ENCODE data around the gene CSKMT.
"Not testable (repeated sequence)": the region's sequence is repeated elsewhere in the genome, so short reads cannot be mapped to it uniquely, and the experiment has no call there.

Gene CSKMT

DNA sequence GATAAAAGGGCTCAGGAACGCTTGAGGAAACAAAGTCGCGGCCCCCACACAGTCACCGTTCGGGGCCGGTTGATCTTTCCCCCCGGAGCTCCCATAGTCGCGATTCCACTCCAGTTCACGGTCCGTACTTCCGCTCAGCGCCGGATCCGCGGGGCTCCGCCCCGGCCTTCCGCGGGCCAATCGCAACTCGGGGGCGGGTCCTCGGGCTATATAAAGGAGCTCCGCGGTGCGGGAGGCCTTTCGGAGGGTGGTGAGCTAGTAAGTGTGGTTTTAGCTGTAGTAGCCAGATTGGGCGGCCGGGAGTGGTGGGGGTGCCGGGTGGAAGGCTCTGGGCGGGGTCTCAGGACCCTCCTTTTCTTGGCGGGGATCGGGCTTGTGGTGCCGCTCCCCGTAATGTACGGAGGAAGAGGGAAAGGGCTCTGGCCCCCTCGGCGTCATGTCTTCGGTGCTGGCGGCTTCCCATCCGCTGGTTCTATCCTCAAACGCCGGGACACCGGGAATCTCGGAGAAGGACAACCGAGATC lies at the start of gene CSKMT, which contains the start of gene C11orf98:
CSKMT (plus strand) TSS at position 238 of the 524 bp plus-strand sequence. CDS start 568 bp downstream, outside the sequence.
C11orf98 (minus strand) TSS at position 136 of the 524 bp plus-strand sequence; CDS start at position 95, 41 bp downstream.
- peak; percentile 88 for DNase-seq

DNA sequence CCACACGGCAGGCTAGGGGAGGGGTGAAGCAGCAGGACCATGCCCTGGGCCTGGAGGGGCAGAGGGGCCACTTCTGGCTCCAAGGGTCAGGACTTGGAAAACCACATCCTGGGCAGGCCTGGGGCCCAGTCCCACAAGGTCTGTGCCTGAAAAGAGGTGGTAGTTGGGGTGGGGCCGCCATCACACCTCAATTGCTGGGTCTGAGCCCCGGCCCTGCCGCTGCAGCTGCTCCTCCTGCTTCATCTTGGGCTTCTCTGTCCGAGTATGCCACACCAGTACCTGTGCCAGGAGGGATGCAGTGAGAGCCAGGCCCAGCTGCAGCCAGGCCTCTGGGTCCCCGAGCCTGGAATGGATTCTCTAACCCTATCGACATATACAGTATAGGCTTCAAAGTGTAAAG lies 49.6 kb upstream of the CSKMT start:
- no peak for DNase-seq

GRCh38 chr11:62616957-62617356 lies 48.2 kb upstream of the CSKMT start:
- not testable (repeated sequence) for DNase-seq

DNA sequence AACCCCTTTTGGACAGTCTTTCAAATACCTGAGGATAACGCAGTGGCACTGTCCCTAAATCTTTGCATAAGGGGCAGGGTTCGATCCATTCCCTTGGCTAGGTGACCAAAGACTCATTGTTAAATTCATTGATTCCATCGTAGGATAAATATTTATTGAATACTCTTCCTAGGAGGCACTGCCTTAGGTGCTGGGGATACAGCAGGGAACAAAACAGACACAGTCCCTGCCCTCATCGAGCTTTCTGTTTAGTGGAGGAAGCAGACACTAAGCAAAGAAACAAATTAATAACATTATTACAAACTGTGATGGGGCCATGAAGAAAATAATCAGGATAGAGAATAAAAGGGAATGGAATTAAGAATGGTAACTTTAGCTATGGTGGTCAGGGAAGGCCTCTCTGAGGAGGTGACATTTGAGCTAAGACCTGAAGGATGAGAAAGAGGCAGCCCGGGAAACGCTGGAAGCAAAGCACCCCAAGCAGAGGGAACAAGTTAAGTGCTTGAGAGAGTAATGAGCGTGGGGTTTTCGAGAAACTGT lies 44.0 kb upstream of the CSKMT start:
- no peak for DNase-seq

DNA sequence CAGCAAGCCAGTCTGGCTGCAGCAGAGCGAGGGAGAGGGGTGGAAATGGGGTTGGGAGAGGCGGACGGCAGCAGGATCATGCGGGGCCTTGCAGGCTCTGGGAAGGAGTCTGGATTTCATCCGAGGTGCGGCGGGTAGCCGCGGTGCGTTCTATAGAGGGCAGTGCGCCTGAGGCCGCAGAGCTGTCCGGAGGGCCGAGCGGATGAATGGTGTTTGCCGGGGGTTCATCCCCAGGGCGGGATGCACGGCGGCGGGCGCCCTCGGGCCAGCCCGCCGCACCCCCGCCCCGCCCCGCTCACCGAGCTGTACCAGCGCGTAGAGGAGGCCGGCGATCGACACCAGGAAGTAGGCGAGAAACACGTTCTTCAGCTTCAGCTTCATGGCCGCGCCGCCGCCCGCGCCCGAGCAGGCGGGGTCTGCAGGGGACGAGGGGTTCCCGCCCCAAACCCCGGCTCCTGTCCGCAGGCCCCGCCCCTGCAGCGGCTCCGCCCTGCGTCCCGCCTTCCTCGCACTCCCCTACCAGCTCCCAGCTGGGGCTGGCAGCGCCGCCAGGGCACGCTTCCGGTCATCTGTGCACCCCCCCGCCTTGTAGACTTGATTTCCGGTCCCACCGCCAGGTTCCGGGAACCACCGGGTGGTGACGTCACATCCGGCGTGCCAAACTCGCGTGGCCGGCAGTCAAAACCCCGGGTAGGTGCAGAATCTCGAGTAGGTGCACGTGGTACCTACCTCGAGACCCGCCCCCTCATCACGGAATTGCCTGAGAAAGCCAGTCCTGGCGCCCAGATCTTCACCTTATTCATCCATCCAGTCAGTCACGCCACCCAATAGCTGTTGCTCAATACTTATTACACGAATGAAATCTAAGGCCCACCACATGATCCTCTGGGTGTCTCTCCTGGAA lies 43.3 kb upstream of the CSKMT start, which contains the start of gene B3GAT3:
B3GAT3 (minus strand) TSS at position 420 of the 904 bp plus-strand sequence; CDS start at position 381, 39 bp downstream.
- peak; percentile 93 for DNase-seq

- DNase-seq = no peak
These were observed 42.5 kb upstream of the CSKMT start for GRCh38 chr11:62622476-62623089.

- no peak for DNase-seq
These were observed 37.4 kb upstream of the CSKMT start for GRCh38 chr11:62627713-62628112.

GRCh38 chr11:62632492-62632891 lies 32.6 kb upstream of the CSKMT start:
- no peak for DNase-seq

DNA sequence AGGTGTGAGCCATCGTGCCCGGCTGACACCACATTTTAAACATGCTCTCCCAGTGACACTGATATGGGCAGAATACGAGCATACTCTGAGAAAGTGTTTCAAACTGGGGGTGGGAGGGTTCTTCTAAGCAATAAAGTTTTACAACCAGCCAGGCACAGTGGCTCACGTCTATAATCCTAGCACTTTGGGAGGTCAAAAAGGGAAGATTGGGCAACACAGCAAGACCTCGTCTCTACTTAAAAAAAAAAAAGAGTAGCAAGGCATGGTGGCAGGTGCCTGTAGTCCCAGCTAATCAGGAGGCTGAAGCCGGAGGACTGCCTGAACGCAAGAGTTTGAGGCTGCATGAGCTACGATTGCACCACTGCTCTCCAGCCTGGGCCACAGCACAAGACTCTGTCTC lies 20.9 kb upstream of the CSKMT start:
- DNase-seq = no peak

- no peak for DNase-seq
These were observed 19.5 kb upstream of the CSKMT start for GRCh38 chr11:62645671-62645945.

DNA sequence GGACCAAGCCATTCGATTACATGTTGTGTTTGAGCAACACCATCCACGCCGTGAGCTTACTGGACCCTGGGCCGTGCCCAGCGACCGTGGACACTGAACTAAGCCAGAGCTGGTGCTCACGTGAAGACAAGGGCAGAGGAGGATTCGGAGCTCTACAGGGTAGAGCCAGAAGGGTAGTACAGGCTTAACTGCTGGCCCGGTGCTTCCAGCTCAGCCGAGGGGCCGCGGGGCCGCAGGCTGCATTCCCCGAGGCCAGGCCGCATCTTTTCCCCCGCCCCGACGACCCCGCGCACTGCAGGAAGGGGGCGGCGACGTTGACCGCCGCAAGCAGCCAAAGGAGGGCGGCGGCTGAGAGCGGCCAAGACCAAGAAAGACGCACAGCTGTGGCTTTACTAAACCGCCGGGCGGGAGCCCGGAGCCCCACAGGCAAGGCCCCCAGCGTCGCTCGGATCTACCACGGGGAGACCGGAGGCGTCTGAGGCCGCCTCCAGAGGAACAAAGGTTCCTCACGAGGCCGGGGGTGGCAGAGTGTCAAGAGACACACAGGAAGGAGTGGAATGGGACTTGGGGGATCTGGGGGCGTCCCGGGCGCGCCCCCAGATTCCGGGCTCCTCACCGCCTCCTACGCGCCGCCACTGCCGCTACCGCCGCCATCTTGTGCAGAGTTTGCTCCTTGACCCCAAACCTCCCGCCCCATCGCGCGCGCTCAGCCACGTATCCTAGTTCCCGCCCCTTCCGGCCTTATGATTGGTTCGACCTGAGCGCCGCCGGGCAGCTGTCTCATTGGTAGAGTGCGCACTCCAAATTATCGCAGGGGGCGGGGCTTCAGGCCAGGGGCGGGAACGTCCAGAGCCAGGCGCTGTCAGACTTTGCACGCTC lies 18.9 kb upstream of the CSKMT start, which contains the start of gene GANAB:
GANAB (minus strand) TSS at position 668 of the 879 bp plus-strand sequence; CDS start at position 654, 14 bp downstream.
- DNase-seq = peak; percentile 95

DNA sequence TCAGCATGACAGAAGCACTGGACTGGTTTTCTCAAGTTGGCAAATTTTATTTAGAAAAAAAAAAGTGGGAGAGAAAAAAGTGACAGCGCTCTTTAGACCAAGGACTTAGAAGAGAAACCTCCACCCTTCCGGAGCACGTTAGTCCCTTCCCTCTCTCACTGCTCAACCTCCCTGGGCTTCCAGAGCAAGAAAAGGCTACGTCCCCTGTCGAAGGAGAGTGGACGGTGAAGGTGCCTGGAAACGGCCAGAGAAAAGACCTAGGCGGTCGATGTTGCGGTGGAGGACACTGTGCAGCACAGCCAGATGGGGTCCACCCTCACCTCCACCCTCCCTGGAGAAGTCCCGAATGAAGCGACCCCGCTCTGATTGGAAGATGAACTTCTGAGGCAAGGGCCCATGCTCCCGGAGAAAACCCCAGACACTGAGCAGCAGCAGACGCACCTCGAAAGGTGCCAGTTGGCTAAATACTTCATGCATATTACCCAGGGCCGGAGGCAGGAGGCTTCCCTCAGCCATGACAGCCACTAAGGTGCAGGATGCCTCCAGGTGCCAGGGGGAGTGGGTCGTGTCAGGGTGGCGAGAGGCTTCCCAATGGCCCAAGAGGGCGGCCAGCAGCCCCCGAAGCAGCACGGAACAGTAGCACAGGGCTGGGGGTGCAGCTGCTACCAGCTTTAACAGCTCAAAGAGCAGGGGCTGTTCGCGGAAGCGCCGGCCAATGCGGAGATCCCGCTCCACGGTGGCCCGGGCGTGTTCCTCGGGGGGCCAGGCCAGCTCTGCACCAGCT lies 18.1 kb upstream of the CSKMT start:
- no peak for DNase-seq

DNA sequence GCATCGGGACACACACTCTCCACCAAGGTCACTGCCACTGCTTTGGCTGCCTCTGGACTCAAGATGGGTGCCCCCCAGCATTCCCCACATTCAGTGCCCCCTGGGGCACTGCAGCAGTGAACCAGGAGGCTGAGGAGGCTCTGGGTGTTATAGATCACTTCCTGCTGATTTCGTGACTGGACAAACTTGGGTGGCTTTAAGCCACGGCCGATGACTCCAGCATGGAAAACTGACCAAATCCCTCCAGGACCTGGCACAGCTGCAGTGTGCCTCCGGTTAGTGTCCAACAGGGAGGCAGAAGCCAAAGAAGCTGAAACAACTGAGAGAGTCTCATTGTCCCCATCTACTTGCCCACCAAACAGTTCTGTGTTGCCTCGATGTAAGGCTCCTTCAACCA lies 17.5 kb upstream of the CSKMT start:
- no peak for DNase-seq

DNA sequence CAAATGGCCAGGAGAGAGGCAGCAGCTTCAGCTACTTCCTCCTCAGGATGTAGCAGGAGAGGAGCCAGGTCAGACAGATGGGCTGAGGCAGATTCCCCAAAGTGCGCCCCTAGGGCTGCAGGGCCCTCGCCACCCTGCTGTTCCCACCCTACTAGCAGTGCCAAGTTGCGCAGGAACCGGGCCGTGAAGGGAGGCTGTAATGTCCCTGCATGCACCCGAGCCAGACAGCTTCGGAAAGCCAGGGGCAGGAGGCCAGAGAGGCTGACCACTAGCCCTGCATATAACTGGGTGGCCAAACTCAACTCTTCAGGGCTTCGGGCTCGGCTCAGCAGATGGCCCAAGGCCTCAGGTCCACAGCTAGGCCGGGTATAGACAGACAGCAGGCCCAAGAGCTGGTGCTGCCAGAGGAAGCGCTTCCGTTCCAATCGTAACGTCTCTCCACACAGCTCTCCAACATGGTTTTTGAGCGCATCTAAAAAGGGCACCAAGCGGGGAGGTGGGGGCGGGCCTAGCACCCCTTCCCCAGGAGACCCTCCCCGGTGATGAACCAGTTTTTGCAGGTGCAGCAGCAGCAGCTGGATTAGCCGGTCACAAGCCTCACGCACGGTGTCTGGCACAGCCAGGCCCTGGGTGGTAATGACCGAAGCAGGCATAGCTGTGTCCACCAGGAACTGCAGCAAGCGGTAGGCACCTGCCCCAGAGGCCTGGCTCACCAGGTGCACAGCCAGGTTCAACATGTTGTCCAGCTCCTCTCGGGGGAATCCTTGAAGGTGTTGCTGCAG lies 16.7 kb upstream of the CSKMT start:
- DNase-seq = no peak

- DNase-seq = no peak
These were observed 16.1 kb upstream of the CSKMT start for GRCh38 chr11:62648967-62649364.

DNA sequence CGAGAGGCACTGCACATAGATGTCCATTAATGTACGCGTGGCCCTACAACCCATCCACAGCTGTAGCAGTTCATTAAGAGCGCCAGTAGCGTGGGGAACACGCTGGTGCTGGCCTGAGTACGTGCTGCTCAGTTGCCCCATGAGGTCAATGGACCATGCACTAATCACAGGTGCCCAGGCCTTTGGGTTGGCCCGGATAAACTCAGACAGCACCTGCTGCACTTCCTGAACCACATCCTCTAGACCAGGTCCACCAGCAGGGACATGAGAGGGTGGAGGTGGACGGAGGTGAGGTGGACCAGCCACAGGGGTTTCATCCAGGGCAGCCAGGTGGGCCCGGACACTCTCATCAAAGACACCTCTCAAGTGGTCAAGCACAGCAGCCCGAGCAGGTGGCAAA lies 15.6 kb upstream of the CSKMT start:
- DNase-seq = no peak

GRCh38 chr11:62650283-62650682 lies 14.8 kb upstream of the CSKMT start:
- DNase-seq = not testable (repeated sequence)

DNA sequence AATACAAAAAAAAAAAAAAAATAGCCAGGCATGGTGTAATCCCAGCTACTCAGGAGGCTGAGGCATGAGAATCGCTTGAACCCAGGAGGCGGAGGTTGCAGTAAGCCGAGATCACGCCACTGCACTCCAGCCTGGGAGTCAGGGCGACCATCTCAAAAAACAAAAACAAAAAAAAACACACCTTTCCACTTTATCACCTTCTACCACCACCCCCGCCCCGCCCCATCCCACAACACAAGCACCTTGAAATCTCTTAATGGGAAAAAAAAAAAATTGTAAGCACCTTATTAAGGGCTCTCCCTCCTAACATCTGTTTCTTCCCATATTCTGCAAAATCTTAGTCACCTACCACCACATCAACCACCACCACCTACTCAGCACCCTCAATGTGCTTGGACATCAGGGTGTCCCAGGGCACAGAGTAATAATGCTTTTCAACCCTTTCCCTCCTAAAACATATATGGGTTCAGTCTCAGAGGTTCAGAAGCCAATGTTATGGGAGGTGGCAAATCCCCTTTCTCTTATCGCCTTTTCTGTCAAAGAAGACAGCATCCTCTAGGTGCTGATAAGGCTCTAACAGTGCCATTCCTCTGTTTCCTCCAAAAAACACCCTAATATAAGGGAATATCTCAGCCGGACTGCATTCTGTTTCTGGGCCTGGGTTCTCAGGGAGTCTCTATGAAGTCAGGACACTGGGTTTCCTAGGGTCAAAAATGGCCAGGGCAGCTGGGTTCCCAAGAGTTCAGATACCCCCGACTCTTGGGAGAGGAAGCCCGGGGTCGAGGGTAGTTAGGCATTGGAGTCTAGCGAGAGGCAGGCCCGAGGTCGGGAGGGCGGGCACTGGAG lies 12.7 kb upstream of the CSKMT start:
- DNase-seq = no peak

DNA sequence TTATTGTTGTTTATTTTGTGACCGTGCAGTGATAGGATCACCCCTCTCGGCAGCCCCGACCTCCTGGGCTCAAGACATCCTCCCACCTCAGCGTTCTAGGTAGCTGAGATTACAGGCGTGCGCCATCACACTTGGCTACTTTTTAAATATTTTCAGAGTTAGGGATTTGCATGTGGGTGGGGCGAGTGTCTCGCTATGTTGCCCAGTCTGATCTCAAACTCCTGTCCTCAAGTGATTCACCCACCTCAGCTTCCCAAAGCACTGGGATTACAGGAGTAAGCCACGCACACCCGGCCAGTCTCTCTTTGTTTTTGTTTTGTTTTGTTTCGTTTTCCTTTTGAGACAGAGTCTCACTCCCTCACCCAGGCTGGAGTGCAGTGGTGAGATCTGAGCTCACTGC lies 10.8 kb upstream of the CSKMT start:
- DNase-seq = no peak
